ENCODE results near the gene ACAT1.

DNA sequence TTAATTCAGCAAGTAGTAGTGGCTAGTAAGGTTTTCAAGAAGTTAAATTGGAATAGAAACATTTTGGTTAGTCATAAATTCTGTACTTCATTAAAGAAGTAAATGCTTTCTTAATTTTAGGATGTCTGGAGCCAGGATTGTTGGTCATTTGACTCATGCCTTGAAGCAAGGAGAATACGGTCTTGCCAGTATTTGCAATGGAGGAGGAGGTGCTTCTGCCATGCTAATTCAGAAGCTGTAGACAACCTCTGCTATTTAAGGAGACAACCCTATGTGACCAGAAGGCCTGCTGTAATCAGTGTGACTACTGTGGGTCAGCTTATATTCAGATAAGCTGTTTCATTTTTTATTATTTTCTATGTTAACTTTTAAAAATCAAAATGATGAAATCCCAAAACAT lies 25.8 kb downstream of the ACAT1 start:
- TF ChIP-seq, protein P1, sequence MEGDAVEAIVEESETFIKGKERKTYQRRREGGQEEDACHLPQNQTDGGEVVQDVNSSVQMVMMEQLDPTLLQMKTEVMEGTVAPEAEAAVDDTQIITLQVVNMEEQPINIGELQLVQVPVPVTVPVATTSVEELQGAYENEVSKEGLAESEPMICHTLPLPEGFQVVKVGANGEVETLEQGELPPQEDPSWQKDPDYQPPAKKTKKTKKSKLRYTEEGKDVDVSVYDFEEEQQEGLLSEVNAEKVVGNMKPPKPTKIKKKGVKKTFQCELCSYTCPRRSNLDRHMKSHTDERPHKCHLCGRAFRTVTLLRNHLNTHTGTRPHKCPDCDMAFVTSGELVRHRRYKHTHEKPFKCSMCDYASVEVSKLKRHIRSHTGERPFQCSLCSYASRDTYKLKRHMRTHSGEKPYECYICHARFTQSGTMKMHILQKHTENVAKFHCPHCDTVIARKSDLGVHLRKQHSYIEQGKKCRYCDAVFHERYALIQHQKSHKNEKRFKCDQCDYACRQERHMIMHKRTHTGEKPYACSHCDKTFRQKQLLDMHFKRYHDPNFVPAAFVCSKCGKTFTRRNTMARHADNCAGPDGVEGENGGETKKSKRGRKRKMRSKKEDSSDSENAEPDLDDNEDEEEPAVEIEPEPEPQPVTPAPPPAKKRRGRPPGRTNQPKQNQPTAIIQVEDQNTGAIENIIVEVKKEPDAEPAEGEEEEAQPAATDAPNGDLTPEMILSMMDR (IDR thresholded peaks at IDR 0.05): no peak
- TF ChIP-seq SIN3A (IDR thresholded peaks at IDR 0.05; ENCODE audit: borderline replicate concordance, insufficient read depth, low read depth, low read length) (no peak), TCF7L2 (IDR thresholded peaks at IDR 0.05; ENCODE audit: low read depth, low read length) (no peak)
- TF ChIP-seq, protein P2, sequence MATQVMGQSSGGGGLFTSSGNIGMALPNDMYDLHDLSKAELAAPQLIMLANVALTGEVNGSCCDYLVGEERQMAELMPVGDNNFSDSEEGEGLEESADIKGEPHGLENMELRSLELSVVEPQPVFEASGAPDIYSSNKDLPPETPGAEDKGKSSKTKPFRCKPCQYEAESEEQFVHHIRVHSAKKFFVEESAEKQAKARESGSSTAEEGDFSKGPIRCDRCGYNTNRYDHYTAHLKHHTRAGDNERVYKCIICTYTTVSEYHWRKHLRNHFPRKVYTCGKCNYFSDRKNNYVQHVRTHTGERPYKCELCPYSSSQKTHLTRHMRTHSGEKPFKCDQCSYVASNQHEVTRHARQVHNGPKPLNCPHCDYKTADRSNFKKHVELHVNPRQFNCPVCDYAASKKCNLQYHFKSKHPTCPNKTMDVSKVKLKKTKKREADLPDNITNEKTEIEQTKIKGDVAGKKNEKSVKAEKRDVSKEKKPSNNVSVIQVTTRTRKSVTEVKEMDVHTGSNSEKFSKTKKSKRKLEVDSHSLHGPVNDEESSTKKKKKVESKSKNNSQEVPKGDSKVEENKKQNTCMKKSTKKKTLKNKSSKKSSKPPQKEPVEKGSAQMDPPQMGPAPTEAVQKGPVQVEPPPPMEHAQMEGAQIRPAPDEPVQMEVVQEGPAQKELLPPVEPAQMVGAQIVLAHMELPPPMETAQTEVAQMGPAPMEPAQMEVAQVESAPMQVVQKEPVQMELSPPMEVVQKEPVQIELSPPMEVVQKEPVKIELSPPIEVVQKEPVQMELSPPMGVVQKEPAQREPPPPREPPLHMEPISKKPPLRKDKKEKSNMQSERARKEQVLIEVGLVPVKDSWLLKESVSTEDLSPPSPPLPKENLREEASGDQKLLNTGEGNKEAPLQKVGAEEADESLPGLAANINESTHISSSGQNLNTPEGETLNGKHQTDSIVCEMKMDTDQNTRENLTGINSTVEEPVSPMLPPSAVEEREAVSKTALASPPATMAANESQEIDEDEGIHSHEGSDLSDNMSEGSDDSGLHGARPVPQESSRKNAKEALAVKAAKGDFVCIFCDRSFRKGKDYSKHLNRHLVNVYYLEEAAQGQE (IDR thresholded peaks at IDR 0.05; ENCODE audit: insufficient read depth in 1 of 2, low read depth in 2 of 2, low read length in 1 of 2): no peak

Measured in Panc1 (cell line).